ENCODE data around the gene ANGPTL2. TPM values are rescaled to one million over a fixed set of nuclear protein-coding genes. Genes with fewer than 3 reads are reported as not detected.

The ANGPTL2 gene
- total RNA-seq, 1 donor from 2014 or later, result not detected

GRCh38 chr9:127095411-127095810, 27.0 kb downstream of the ANGPTL2 start:
- Mint-ChIP-seq H3K9me3 (no peaks in the 10 kb centered on the region), H3K36me3 (ENCODE audit: low read depth) (no peaks in the 10 kb centered on the region), H3K4me3 (no peak overlapping the region), H3K27me3 (peaks cover 3% of the 10 kb centered on the region), H3K27ac (no peak overlapping the region), H3K4me1 (no peaks in the 10 kb centered on the region)
- intact Hi-C loops (cut with micrococcal nuclease), result no loop called here
- DNase-seq, result no peak

GRCh38 chr9:127093319-127094020, 29.0 kb downstream of the ANGPTL2 start:
- no peaks in the 10 kb centered on the region for H3K4me1 Mint-ChIP-seq

GRCh38 chr9:127092041-127092608, 30.3 kb downstream of the ANGPTL2 start:
- intact Hi-C loops (cut with micrococcal nuclease), result no loop called here
- Mint-ChIP-seq H3K27me3 (peaks cover 1% of the 10 kb centered on the region), H3K27ac (no peak overlapping the region), H3K4me3 (no peak overlapping the region), H3K36me3 (ENCODE audit: low read depth) (no peaks in the 10 kb centered on the region), H3K9me3 (no peaks in the 10 kb centered on the region), H3K4me1 (no peaks in the 10 kb centered on the region)
- DNase-seq, result no peak

More at GRCh38 chr9:127093319-127094020, 29.0 kb downstream of the ANGPTL2 start:
- DNase-seq, result no peak
- Mint-ChIP-seq H3K27me3 (peaks cover 3% of the 10 kb centered on the region), H3K36me3 (ENCODE audit: low read depth) (no peaks in the 10 kb centered on the region), H3K9me3 (no peaks in the 10 kb centered on the region), H3K4me3 (no peak overlapping the region), H3K27ac (no peak overlapping the region)
- intact Hi-C loops (cut with micrococcal nuclease), result no loop called here

GRCh38 chr9:127091526-127091925, 30.9 kb downstream of the ANGPTL2 start:
- Mint-ChIP-seq H3K27me3 (peaks cover 5% of the 10 kb centered on the region), H3K9me3 (no peaks in the 10 kb centered on the region), H3K36me3 (ENCODE audit: low read depth) (no peaks in the 10 kb centered on the region), H3K27ac (no peak overlapping the region), H3K4me3 (no peak overlapping the region), H3K4me1 (no peaks in the 10 kb centered on the region)
- DNase-seq, result no peak
- intact Hi-C loops (cut with micrococcal nuclease), result no loop called here

GRCh38 chr9:127090341-127090985, 32.0 kb downstream of the ANGPTL2 start:
- H3K9me3 Mint-ChIP-seq, result no peaks in the 10 kb centered on the region
- H3K36me3 Mint-ChIP-seq (ENCODE audit: low read depth), result no peaks in the 10 kb centered on the region
- no peaks in the 10 kb centered on the region for H3K4me1 Mint-ChIP-seq
- H3K27me3 Mint-ChIP-seq, result peaks cover 7% of the 10 kb centered on the region
- intact Hi-C loops (cut with micrococcal nuclease), result no loop called here
- H3K4me3 Mint-ChIP-seq, result no peak overlapping the region
- no peak overlapping the region for H3K27ac Mint-ChIP-seq
- no peak for DNase-seq

GRCh38 chr9:127089631-127090081, 32.8 kb downstream of the ANGPTL2 start:
- Mint-ChIP-seq H3K9me3 (no peaks in the 10 kb centered on the region), H3K4me1 (peaks cover 2% of the 10 kb centered on the region), H3K36me3 (ENCODE audit: low read depth) (no peaks in the 10 kb centered on the region), H3K4me3 (no peak overlapping the region), H3K27ac (no peak overlapping the region), H3K27me3 (peaks cover 8% of the 10 kb centered on the region)
- no peak for DNase-seq
- intact Hi-C loops (cut with micrococcal nuclease), result no loop called here

- Mint-ChIP-seq H3K27me3 (peaks cover 8% of the 10 kb centered on the region), H3K36me3 (ENCODE audit: low read depth) (no peaks in the 10 kb centered on the region), H3K4me1 (peaks cover 7% of the 10 kb centered on the region), H3K27ac (no peak overlapping the region), H3K4me3 (no peak overlapping the region), H3K9me3 (no peaks in the 10 kb centered on the region)
- intact Hi-C loops (cut with micrococcal nuclease), result no loop called here
- no peak for DNase-seq
Observed at GRCh38 chr9:127088724-127089615, 33.5 kb downstream of the ANGPTL2 start.

- no peaks in the 10 kb centered on the region for H3K36me3 Mint-ChIP-seq (ENCODE audit: low read depth)
- no peak overlapping the region for H3K4me3 Mint-ChIP-seq
- intact Hi-C loops (cut with micrococcal nuclease), result no loop called here
- peaks cover 8% of the 10 kb centered on the region for H3K27me3 Mint-ChIP-seq
- no peak overlapping the region for H3K27ac Mint-ChIP-seq
- DNase-seq, result no peak
- no peaks in the 10 kb centered on the region for H3K9me3 Mint-ChIP-seq
- H3K4me1 Mint-ChIP-seq, result peaks cover 7% of the 10 kb centered on the region
Observed at GRCh38 chr9:127087836-127088235, 34.6 kb downstream of the ANGPTL2 start.

- Mint-ChIP-seq H3K4me1 (peaks cover 7% of the 10 kb centered on the region), H3K4me3 (no peak overlapping the region), H3K27ac (no peak overlapping the region), H3K27me3 (peaks cover 8% of the 10 kb centered on the region), H3K9me3 (no peaks in the 10 kb centered on the region), H3K36me3 (ENCODE audit: low read depth) (no peaks in the 10 kb centered on the region)
- intact Hi-C loops (cut with micrococcal nuclease), result no loop called here
- no peak for DNase-seq
Observed at GRCh38 chr9:127087411-127087810, 35.0 kb downstream of the ANGPTL2 start.

- intact Hi-C loops (cut with micrococcal nuclease), result no loop called here
- H3K27me3 Mint-ChIP-seq, result peaks cover 8% of the 10 kb centered on the region
- no peak for DNase-seq
Observed at GRCh38 chr9:127086771-127087170, 35.7 kb downstream of the ANGPTL2 start.

GRCh38 chr9:127085186-127085585, 37.2 kb downstream of the ANGPTL2 start:
- peaks cover 10% of the 10 kb centered on the region for H3K27me3 Mint-ChIP-seq
- intact Hi-C loops (cut with micrococcal nuclease), result no loop called here
- no peaks in the 10 kb centered on the region for H3K36me3 Mint-ChIP-seq (ENCODE audit: low read depth)
- H3K4me3 Mint-ChIP-seq, result no peak overlapping the region
- peaks cover 7% of the 10 kb centered on the region for H3K4me1 Mint-ChIP-seq
- no peak for DNase-seq
- no peaks in the 10 kb centered on the region for H3K9me3 Mint-ChIP-seq
- H3K27ac Mint-ChIP-seq, result no peak overlapping the region

More at GRCh38 chr9:127086771-127087170, 35.7 kb downstream of the ANGPTL2 start:
- Mint-ChIP-seq H3K9me3 (no peaks in the 10 kb centered on the region), H3K36me3 (ENCODE audit: low read depth) (no peaks in the 10 kb centered on the region), H3K4me3 (no peak overlapping the region), H3K4me1 (peaks cover 7% of the 10 kb centered on the region), H3K27ac (no peak overlapping the region)

GRCh38 chr9:127084076-127085039, 38.1 kb downstream of the ANGPTL2 start:
- DNase-seq, result no peak
- no peaks in the 10 kb centered on the region for H3K9me3 Mint-ChIP-seq
- no peak overlapping the region for H3K4me3 Mint-ChIP-seq
- H3K36me3 Mint-ChIP-seq (ENCODE audit: low read depth), result no peaks in the 10 kb centered on the region
- intact Hi-C loops (cut with micrococcal nuclease), result no loop called here
- peaks cover 12% of the 10 kb centered on the region for H3K27me3 Mint-ChIP-seq
- peaks cover 7% of the 10 kb centered on the region for H3K4me1 Mint-ChIP-seq
- no peak overlapping the region for H3K27ac Mint-ChIP-seq
